ENCODE measurements around the gene GRB14.

DNA sequence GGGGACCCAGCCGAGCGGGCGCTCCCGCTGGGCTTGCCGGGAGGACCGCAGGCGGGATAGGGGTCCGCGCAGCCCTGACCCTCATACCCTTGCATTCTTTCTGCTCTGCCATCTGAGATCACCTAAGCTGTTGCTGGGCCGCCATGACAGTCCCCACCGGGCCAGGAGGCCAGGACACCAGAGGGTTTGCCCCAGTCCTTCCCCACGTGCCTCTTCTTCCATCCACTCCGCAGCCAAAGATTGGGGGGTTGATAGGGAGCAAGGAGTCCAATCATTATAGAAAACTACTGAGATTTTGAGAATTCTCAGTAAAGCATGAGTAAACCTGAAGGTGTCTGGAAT, 453 bp upstream of the GRB14 start:
- TF ChIP-seq, protein P1, sequence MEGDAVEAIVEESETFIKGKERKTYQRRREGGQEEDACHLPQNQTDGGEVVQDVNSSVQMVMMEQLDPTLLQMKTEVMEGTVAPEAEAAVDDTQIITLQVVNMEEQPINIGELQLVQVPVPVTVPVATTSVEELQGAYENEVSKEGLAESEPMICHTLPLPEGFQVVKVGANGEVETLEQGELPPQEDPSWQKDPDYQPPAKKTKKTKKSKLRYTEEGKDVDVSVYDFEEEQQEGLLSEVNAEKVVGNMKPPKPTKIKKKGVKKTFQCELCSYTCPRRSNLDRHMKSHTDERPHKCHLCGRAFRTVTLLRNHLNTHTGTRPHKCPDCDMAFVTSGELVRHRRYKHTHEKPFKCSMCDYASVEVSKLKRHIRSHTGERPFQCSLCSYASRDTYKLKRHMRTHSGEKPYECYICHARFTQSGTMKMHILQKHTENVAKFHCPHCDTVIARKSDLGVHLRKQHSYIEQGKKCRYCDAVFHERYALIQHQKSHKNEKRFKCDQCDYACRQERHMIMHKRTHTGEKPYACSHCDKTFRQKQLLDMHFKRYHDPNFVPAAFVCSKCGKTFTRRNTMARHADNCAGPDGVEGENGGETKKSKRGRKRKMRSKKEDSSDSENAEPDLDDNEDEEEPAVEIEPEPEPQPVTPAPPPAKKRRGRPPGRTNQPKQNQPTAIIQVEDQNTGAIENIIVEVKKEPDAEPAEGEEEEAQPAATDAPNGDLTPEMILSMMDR (IDR thresholded peaks at IDR 0.05): no peak
- no peak for TF ChIP-seq ZFX (IDR thresholded peaks at IDR 0.05; ENCODE audit: borderline replicate concordance)
